Uterus (tissue), 4 donors: ENCODE results near the gene TREM1. TPM values are rescaled to one million over a fixed set of nuclear protein-coding genes. Genes with fewer than 3 reads are reported as not detected.

Source experiments
- DNase-seq, 2 donors: peaks; one replicate each; pipeline ENCODE4 v3.0.0-alpha.2; 2019 to 2020
- H3K27ac ChIP-seq, 2 donors: fragments of 200-600 bp; sonication (generic); 1 replicate in 1 of 2; 2 replicates in 1 of 2; pipeline ENCODE4 v1.5.1; 2016 to 2018
- H3K27me3 ChIP-seq, 2 donors: fragments of 200-600 bp; sonication (generic); one replicate each; pipeline ENCODE4 v1.5.1; 2018 to 2019; ENCODE audit warnings: control low read depth in 1 of 2
- H3K36me3 ChIP-seq, 2 donors: fragments of 200-600 bp; sonication (generic); one replicate each; pipeline ENCODE4 v1.5.1; 2019; ENCODE audit warnings: control low read depth in 1 of 2
- H3K4me1 ChIP-seq, 2 donors: fragments of 200-600 bp; sonication (generic); one replicate each; pipeline ENCODE4 v1.5.1; 2018 to 2019; ENCODE audit warnings: control low read depth in 1 of 2
- H3K4me3 ChIP-seq, 2 donors: fragments of 200-600 bp; sonication (generic); 1 replicate in 1 of 2; 2 replicates in 1 of 2; pipeline ENCODE4 v1.5.1; 2018 to 2019; ENCODE audit warnings: mild to moderate bottlenecking in 1 of 2
- H3K9me3 ChIP-seq, 2 donors: fragments of 200-600 bp; sonication (generic); one replicate each; pipeline ENCODE4 v1.5.1; 2019; ENCODE audit warnings: control low read depth in 1 of 2
- CTCF ChIP-seq, 4 experiments: fragments of 200-600 bp in 2 of 4; fragments of 450-650 bp in 2 of 4; sonication (generic) in 2 of 4; IDR thresholded peaks; one replicate each; pipeline ENCODE4 v1.5.1; 2016 to 2019; ENCODE audit warnings: antibody characterized with exemption in 4 of 4, mild to moderate bottlenecking in 2 of 4, moderate library complexity in 1 of 4
- POLR2A ChIP-seq, 2 donors: fragments of 450-650 bp; IDR thresholded peaks; one replicate each; pipeline ENCODE4 v1.6.1; 2016; ENCODE audit warnings: antibody characterized with exemption in 2 of 2, mild to moderate bottlenecking in 1 of 2, moderate library complexity in 1 of 2
- intact Hi-C: fragments of 100-400 bp; cut with DNase I; formaldehyde crosslinking; loops from one replicate; pipeline ENCODE4 v1.15.1; 2023; ENCODE audit warnings: low total_unique reads
- total RNA-seq, 4 donors: library from RNA; depleted of rRNA in 3 of 4; stranded (reverse); fragments of >200 nt in 3 of 4; gene quantifications; one replicate each; pipeline versions ENCODE4 v1.1.0 to v1.2.4, GENCODE V29; 2014 to 2023
- donor health status: DM: yes; HTN: yes; CAD: no.

TREM1 gene
- total RNA-seq, result 10 to 100 TPM in 1 of 4 donors, 1 to 10 TPM in 1, under 1 TPM in 2; 0.26 to 30.6 (median 1.1) TPM

- no peak for DNase-seq
- intact Hi-C loops, result no loop called here
- H3K27me3 ChIP-seq, result no peaks in the 10 kb centered on the region
- H3K36me3 ChIP-seq, result no peaks in the 10 kb centered on the region
- no peak within 1 kb of the TSS for H3K27ac ChIP-seq
- no peaks in the 10 kb centered on the region for H3K9me3 ChIP-seq
- no peaks in the 10 kb centered on the region for H3K4me1 ChIP-seq
- H3K4me3 ChIP-seq, result no peak within 1 kb of the TSS
- TF ChIP-seq POLR2A (IDR thresholded peaks at IDR 0.05), result no peak
- no peak for TF ChIP-seq CTCF (IDR thresholded peaks at IDR 0.05)
These were observed at the start of gene TREM1 for GRCh38 chr6:41286544-41287346. TSS of gene TREM1 (minus strand) at chr6:41286682. CDS start at chr6:41286655, 27 bp downstream.

GRCh38 chr6:41335943-41336342 lies 49.5 kb upstream of the TREM1 start:
- Histone ChIP-seq H3K27me3 (no peaks in the 10 kb centered on the region), H3K9me3 (no peaks in the 10 kb centered on the region), H3K27ac (no peak overlapping the region), H3K36me3 (no peaks in the 10 kb centered on the region), H3K4me3 (no peak overlapping the region), H3K4me1 (no peaks in the 10 kb centered on the region)
- no peak for DNase-seq
- no peak for TF ChIP-seq POLR2A (IDR thresholded peaks at IDR 0.05)
- no peak for TF ChIP-seq CTCF (IDR thresholded peaks at IDR 0.05)
- intact Hi-C loops, result no loop called here

GRCh38 chr6:41335296-41335695 lies 48.8 kb upstream of the TREM1 start, which contains the start of gene NCR2:
TSS of gene NCR2 (plus strand) at chr6:41335608. CDS start at chr6:41335877, 269 bp downstream.
- no peaks in the 10 kb centered on the region for H3K36me3 ChIP-seq
- no peak for DNase-seq
- intact Hi-C loops, result no loop called here
- H3K27ac ChIP-seq, result no peak within 1 kb of the TSS
- H3K4me3 ChIP-seq, result no peak within 1 kb of the TSS
- H3K4me1 ChIP-seq, result no peaks in the 10 kb centered on the region
- no peaks in the 10 kb centered on the region for H3K27me3 ChIP-seq
- TF ChIP-seq POLR2A (IDR thresholded peaks at IDR 0.05), result no peak
- no peak for TF ChIP-seq CTCF (IDR thresholded peaks at IDR 0.05)
- H3K9me3 ChIP-seq, result no peaks in the 10 kb centered on the region

GRCh38 chr6:41334482-41335040 lies 48.1 kb upstream of the TREM1 start:
- no peaks in the 10 kb centered on the region for H3K27me3 ChIP-seq
- no peaks in the 10 kb centered on the region for H3K9me3 ChIP-seq
- DNase-seq, result no peak
- H3K4me1 ChIP-seq, result no peaks in the 10 kb centered on the region
- H3K27ac ChIP-seq, result no peak overlapping the region
- TF ChIP-seq CTCF (IDR thresholded peaks at IDR 0.05), result no peak
- no peak for TF ChIP-seq POLR2A (IDR thresholded peaks at IDR 0.05)
- H3K4me3 ChIP-seq, result no peak overlapping the region
- no peaks in the 10 kb centered on the region for H3K36me3 ChIP-seq
- intact Hi-C loops, result no loop called here
